ENCODE data around the gene BRME1. TPM values are rescaled to one million over a fixed set of nuclear protein-coding genes. Genes with fewer than 3 reads are reported as not detected.

Gene BRME1
- under 0.01 and 0.17 TPM in 2 replicates for total RNA-seq

DNA sequence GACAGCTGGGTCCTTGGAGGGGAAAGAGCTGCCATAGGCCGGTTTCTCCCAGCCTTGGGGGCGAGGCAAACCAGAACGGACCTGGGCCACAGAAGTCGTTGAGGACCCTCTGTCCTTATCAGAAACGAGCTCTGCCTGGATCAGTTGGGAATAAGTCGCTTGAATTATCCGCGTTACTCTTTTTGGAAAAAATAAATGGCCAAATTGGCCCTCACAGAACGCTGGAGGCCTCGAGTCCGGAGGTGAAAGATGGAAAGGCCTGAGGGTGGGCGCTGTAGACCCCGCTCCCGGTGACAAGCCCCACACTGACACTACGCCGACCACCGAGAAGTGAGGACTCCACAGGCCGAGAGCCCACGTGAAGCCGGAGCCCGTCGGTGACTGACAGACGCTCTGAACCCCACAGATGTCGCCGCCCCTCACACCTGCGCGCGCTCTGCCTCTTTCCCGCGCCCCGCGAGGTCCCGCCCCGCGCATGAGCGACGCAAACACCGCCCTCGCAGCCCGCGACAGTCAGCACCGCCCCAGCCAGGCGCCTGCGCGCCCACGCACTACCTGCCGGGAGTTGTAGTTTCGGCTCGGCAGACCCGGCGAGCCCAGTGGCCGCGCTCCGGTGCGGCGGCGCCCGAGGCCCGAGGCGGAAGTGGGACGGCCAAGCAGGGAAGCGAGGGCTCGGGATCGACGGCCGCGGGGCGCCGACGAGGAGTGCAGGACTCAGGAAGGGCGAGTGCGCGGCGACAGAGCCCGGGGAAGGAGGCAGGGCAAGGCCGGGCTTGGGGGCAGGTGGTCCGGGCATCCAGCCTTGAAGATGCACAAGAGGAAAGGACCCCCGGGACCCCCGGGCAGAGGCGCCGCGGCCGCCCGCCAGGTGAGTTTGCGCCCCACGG lies at the start of gene BRME1, which contains the start of gene CC2D1A:
BRME1 (minus strand) TSS at position 484 of the 887 bp plus-strand sequence. CDS start 1,225 bp downstream, outside the sequence.
CC2D1A (plus strand) TSS at position 568 of the 887 bp plus-strand sequence; CDS start at position 809, 241 bp downstream.

DNA sequence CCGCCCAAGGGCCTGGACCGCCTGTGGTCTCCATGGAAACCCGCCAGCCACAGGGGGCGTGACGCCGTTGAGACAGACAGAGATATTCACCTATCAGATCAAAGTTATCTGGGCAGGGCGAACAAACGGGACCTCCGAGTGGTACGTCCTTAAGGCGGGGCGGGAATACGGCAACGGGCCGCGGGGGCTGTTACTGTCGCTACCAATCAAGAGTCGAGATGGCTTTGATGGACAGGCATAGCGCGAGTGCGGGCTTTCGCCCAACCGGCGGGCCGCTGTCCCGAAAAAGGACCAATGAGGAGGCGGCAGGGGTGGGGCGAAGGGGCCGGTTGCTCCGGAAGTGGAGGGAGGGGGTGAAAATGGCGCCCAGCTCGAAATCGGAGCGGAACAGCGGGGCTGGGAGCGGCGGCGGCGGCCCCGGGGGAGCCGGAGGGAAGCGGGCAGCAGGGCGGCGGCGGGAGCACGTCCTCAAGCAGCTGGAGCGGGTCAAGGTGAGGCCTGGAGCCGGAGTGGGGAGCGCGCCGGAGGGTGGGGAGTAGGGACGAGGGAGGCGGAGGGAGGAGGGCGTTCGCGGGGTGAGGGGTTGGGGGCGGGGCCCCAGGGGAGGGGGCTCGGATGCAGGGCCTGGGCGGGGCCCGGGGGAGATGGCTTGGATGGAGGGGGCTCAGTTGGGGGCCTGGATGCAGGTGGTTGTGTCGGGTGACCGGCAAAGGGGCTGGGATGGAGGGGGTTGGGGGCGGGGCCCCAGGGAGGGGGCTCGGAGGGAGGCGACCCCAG lies 46.4 kb upstream of the BRME1 start, which contains the start of gene DCAF15:
DCAF15 (plus strand) TSS at position 356 of the 777 bp plus-strand sequence; CDS start at position 360, 4 bp downstream.

DNA sequence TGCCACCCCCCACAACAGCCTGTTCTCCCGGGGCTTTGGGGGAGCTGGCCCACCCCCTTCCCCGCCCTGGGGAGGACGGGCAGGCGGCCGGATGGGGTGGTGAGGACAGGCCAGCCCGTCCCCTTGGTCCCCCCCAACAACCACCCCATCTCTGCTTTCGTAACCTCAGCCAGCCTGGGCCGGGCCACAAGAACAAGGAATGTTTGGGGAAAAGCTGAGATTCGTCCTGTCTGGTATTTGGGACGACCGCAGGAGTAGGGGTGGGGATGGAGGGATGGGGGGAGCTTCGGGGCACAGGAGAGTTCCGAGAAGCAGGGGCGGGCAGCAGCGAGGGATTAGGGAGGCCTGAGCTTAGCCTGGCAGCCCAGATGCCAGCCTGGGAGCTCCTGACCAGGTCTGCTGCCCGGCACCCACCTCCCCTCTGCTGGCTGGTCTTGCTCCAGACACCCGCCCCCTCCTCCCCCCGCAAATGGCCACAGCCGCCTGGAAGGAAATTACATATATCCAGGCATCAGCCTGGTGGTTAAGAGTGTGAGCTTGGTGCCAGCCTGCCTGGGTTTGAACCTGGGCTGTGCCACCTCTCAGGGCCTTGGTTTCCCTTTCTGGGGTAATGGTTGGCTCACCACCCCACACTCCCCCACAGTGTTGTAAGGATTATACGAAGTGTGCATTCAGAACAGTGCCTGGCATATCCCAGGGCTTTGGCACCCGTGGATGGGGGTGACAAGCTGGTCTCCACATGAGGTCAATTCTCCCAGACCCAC lies 32.6 kb upstream of the BRME1 start, which contains the start of gene PODNL1:
PODNL1 (minus strand) TSS at position 117 of the 764 bp plus-strand sequence. CDS start 236 bp downstream, outside the sequence.

DNA sequence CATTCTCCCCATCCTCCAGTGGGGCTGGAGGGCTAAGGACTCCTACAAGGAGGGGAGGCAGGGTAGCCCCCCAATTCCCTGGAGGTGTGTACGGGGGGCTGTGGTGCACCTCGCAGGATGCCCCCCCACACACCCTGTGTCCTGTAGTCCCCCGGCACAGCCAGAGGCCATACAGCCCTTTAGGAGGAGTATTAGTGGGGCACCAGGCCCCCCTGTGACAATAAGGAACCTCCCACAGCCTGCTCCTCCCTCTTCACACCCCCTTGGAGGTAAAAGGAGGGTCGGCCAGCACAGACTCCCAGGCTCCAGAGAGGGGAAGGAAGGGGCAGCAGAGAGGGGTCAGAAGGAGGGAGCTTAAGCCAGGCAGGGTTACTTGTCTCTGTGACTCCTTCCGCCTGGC lies 29.1 kb downstream of the BRME1 start, which contains the start of gene NANOS3:
NANOS3 (plus strand) TSS at position 301 of the 400 bp plus-strand sequence. CDS start 115 bp downstream, outside the sequence.

Other genes starting within 250 kb of the BRME1 start
- 33.1 and 35.0 TPM in 2 replicates for gene MRI1, start 141.6 kb downstream of the BRME1 start, total RNA-seq
- gene C19orf53, start 131.7 kb downstream of the BRME1 start, total RNA-seq = 245 and 290 TPM in 2 replicates
- gene ZSWIM4, start 110.7 kb downstream of the BRME1 start, total RNA-seq = 3.9 and 4.9 TPM in 2 replicates
- not detected in 2 replicates for gene NANOS3, start 29.0 kb downstream of the BRME1 start, total RNA-seq
- gene CC2D1A, start 84 bp upstream of the BRME1 start, total RNA-seq = 16.5 and 17.8 TPM in 2 replicates
- 1.7 and 1.9 TPM in 2 replicates for gene PODNL1, start 32.3 kb upstream of the BRME1 start, total RNA-seq
- 22.2 and 27.6 TPM in 2 replicates for gene DCAF15, start 46.4 kb upstream of the BRME1 start, total RNA-seq
- 4.5 and 5.0 TPM in 2 replicates for gene RFX1, start 100.2 kb upstream of the BRME1 start, total RNA-seq
- gene RLN3, start 122.0 kb upstream of the BRME1 start, total RNA-seq = not detected in 2 replicates
- gene IL27RA, start 125.6 kb upstream of the BRME1 start, total RNA-seq = 2.2 and 3.2 TPM in 2 replicates
- gene PALM3, start 156.0 kb upstream of the BRME1 start, total RNA-seq = 0.15 and 0.17 TPM in 2 replicates
- gene MISP3, start 166.7 kb upstream of the BRME1 start, total RNA-seq = 0.30 and 1.2 TPM in 2 replicates
- gene C19orf67, start 179.7 kb upstream of the BRME1 start, total RNA-seq = not detected in 2 replicates
- gene SAMD1, start 184.6 kb upstream of the BRME1 start, total RNA-seq = 31.4 and 33.9 TPM in 2 replicates
- gene PRKACA, start 211.6 kb upstream of the BRME1 start, total RNA-seq = 54.0 and 57.4 TPM in 2 replicates
- gene ASF1B, start 230.5 kb upstream of the BRME1 start, total RNA-seq = 53.6 and 56.5 TPM in 2 replicates

Measured in bronchus fibroblast of lung (primary cell).